Adrenal gland (tissue), 19 donors: ENCODE measurements around the gene KCNMB3. TPM values are rescaled to one million over a fixed set of nuclear protein-coding genes. Genes with fewer than 3 reads are reported as not detected.

Experiments
- DNase-seq, 7 donors: peaks; one replicate each; pipeline ENCODE4 v3.0.0-alpha.2; 2019 to 2020
- H3K27ac ChIP-seq, 5 donors: fragments of 200-600 bp; sonication (generic) in 4 of 5; 1 replicate in 3 of 5; 2 replicates in 2 of 5; pipeline versions ENCODE4 v1.5.1 to v1.8.0; 2016 to 2020; ENCODE audit warnings: mild to moderate bottlenecking in 1 of 5
- H3K27me3 ChIP-seq: fragments of 200-600 bp; 2 replicates; pipeline ENCODE4 v1.8.0; 2021
- H3K36me3 ChIP-seq, 2 donors: fragments of 200-600 bp; replicated peaks in 1 of 2; 1 replicate in 1 of 2; 2 replicates in 1 of 2; pipeline versions ENCODE4 v1.5.1 to v1.8.0; 2018 to 2022
- H3K4me1 ChIP-seq, 2 donors: fragments of 200-600 bp; replicated peaks in 1 of 2; 1 replicate in 1 of 2; 2 replicates in 1 of 2; pipeline versions ENCODE4 v1.5.1 to v1.8.0; 2018 to 2021
- H3K4me3 ChIP-seq, 4 donors: fragments of 200-600 bp; sonication (generic) in 3 of 4; one replicate each; pipeline ENCODE4 v1.5.1; 2016 to 2018
- H3K9me3 ChIP-seq, 3 donors: fragments of 200-600 bp; sonication (generic) in 1 of 3; replicated peaks in 1 of 3; 1 replicate in 2 of 3; 2 replicates in 1 of 3; pipeline versions ENCODE4 v1.5.1 to v1.8.0; 2016 to 2021
- POLR2A ChIP-seq, 2 donors: fragments of 450-650 bp; IDR thresholded peaks; one replicate each; pipeline ENCODE4 v1.6.1; 2017; ENCODE audit warnings: antibody characterized with exemption in 2 of 2, mild to moderate bottlenecking in 2 of 2, moderate library complexity in 1 of 2
- WGBS, 4 donors: extraction: QIAGEN DNeasy Blood & Tissue Kit in 2 of 4; methylation state at CpG; one replicate each; pipeline versions ENCODE4 v1.1.5 to v1.1.7; 2013 to 2017; 5-methylcytosine and 5-hydroxymethylcytosine counted together
- intact Hi-C, 2 donors: fragments of 100-400 bp; cut with DNase I; formaldehyde crosslinking; loops; one replicate each; pipeline versions ENCODE4 v1.14.1 to v1.15.0; 2022 to 2023
- long read RNA-seq, 10 donors: library from polyadenylated mRNA in 3 of 10; unstranded in 2 of 10; stranded (forward) in 1 of 10; transcript quantifications; one replicate each; pipeline ENCODE4 v2.0.0 and lab custom pipeline, GENCODE V29; 2021 to 2026
- polyA plus RNA-seq, 3 donors: library from polyadenylated mRNA; stranded (reverse); fragments of 200-250 nt in 2 of 3; fragments of 350-450 nt in 1 of 3; fragmentation: Illumina TruSeq in 1 of 3; extraction: RNeasy Lipid Tissue Mini Kit (QIAGEN cat#74804) in 1 of 3; gene quantifications; one replicate each; pipeline ENCODE4 v1.2.3, GENCODE V29; 2013 to 2014
- total RNA-seq, 9 donors: library from RNA; depleted of rRNA in 4 of 9; stranded (reverse); fragments of >200 nt in 4 of 9; fragments of 120-200 nt in 1 of 9; fragmentation: NEBNext Ultra II Directional in 1 of 9; extraction: Animal tissue kit (Norgen Biotek cat#: 25700) in 1 of 9; gene quantifications; one replicate each; pipeline versions ENCODE4 v1.1.0 to v1.2.4, GENCODE V29; 2013 to 2023
- TF ChIP-seq, protein P1 (sequence below), 6 experiments: fragments of 450-650 bp in 4 of 6; fragments of 200-600 bp in 2 of 6; sonication (generic) in 1 of 6; IDR thresholded peaks; 1 replicate in 5 of 6; 2 replicates in 1 of 6; pipeline versions ENCODE4 v1.5.1 to v1.8.0; 2016 to 2021; ENCODE audit warnings: antibody characterized with exemption in 6 of 6, mild to moderate bottlenecking in 2 of 6, moderate library complexity in 1 of 6
- donor health status: healthy with polysubstance abuse.
- donor health status: Bipolar disorder and iron deficiency.
- donor health status: DM: yes; HTN: yes; CAD: no.
- donor health status: DM: no; HTN: no; CAD: no.
- donor health status: DM: no; HTN: no; CAD: no.
- donor health status: DM: yes; HTN: yes; CAD: no.

The KCNMB3 gene, protein sequence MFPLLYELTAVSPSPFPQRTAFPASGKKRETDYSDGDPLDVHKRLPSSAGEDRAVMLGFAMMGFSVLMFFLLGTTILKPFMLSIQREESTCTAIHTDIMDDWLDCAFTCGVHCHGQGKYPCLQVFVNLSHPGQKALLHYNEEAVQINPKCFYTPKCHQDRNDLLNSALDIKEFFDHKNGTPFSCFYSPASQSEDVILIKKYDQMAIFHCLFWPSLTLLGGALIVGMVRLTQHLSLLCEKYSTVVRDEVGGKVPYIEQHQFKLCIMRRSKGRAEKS
- 1 to 10 TPM in 7 of 9 donors, under 1 TPM in 2; under 0.01 to 5.7 (median 1.8) TPM for total RNA-seq
- polyA plus RNA-seq: 1 to 10 TPM; 2.7 to 4.4 (median 4.3) TPM
- long read RNA-seq, donor 1: 0 reads
- long read RNA-seq, donor 2: 0 reads
- long read RNA-seq, donor 3: 0 reads
- long read RNA-seq, donor 4: 0 reads
- long read RNA-seq, donor 5, partial matches to known transcripts: 0 of 2 reads
- long read RNA-seq, donor 5, other reads (novel, unspliced or antisense): 2 of 2 reads
- long read RNA-seq, donor 6: 0 reads
- long read RNA-seq, donor 7, partial matches to known transcripts: 0 of 1 reads
- long read RNA-seq, donor 7, other reads (novel, unspliced or antisense): 0 of 1 reads
- long read RNA-seq, donor 8, partial matches to known transcripts: 0 of 3 reads
- long read RNA-seq, donor 8, other reads (novel, unspliced or antisense): 0 of 3 reads
- long read RNA-seq, donor 9, partial matches to known transcripts: 0 of 1 reads
- long read RNA-seq, donor 9, other reads (novel, unspliced or antisense): 0 of 1 reads
- long read RNA-seq, donor 10, partial matches to known transcripts: 0 of 1 reads
- long read RNA-seq, donor 10, other reads (novel, unspliced or antisense): 0 of 1 reads

DNA sequence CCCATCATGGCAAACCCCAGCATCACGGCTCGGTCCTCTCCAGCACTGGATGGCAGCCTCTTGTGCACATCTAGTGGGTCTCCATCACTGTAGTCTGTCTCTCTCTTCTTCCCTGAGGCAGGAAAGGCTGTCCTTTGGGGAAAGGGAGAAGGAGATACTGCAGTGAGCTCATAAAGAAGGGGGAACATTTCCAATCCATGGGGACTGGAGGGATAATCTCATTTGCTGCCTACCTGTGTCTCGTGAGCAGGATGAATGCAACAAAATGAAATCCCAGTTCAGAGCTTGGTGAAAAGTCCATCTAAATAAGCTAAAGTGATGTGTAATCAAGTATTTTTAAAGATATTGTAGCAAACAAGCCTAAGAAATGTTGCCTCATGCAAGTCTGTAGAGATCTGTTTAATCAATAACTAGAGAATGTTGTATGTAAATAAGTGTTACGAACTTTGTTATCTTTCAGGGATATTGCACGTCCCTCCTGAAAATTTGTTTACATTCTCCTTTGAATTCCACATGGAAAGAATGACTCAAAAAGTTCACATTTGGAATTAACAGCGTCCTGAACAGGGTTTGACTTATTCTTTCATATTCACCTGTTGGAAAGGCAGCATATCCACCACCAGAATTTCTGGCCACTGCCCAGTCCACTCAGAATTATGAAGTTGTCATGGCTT, at the start of gene KCNMB3:
TSS of gene KCNMB3 (minus strand) at position 312 of the 674 bp plus-strand sequence. CDS start at position 188, 124 bp downstream.
- Histone ChIP-seq H3K4me3 (no peak within 1 kb of the TSS), H3K36me3 (no peaks in the 10 kb centered on the region), H3K9me3 (no peaks in the 10 kb centered on the region), H3K4me1 (no peaks in the 10 kb centered on the region), H3K27ac (no peak within 1 kb of the TSS), H3K27me3 (no peaks in the 10 kb centered on the region)
- WGBS, 4 donors: 92 to 98% (median 94%) methylated on average over 6 of the region's 6 CpGs
- DNase-seq: no peak
- TF ChIP-seq POLR2A (IDR thresholded peaks at IDR 0.05): no peak
- TF ChIP-seq, protein P1, sequence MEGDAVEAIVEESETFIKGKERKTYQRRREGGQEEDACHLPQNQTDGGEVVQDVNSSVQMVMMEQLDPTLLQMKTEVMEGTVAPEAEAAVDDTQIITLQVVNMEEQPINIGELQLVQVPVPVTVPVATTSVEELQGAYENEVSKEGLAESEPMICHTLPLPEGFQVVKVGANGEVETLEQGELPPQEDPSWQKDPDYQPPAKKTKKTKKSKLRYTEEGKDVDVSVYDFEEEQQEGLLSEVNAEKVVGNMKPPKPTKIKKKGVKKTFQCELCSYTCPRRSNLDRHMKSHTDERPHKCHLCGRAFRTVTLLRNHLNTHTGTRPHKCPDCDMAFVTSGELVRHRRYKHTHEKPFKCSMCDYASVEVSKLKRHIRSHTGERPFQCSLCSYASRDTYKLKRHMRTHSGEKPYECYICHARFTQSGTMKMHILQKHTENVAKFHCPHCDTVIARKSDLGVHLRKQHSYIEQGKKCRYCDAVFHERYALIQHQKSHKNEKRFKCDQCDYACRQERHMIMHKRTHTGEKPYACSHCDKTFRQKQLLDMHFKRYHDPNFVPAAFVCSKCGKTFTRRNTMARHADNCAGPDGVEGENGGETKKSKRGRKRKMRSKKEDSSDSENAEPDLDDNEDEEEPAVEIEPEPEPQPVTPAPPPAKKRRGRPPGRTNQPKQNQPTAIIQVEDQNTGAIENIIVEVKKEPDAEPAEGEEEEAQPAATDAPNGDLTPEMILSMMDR (IDR thresholded peaks at IDR 0.05): no peak
- intact Hi-C loops: no loop called here

DNA sequence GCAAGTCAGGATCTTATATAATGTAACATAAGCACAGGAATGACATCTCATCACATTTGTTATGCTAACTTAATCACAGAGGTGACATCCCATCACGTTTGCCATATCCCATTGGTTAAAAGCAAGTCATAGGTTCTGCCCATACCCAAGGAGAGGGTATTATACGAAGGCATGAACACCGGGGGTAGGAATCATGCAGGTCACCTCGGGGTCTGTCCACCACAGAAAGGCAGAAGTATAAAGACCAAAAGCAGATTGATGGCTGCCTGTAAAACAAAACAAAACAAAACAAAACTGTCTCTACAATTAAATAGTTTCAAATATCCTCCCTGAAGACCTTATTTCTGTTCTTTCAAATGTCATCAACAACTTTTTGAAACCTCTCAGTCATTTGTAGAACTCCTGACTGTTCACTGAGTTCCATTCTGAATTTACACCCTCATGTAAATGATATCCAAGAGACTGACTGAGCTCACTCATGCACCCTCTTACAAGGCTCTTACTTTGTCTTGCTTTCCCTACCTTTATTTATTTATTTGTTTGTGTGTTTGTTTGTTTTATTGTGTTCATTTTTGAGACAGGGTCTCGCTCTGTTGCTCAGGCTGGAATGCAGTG, 49.2 kb upstream of the KCNMB3 start:
- intact Hi-C loops: no loop called here
- Histone ChIP-seq H3K9me3 (peaks cover 0 to 5% (median 0%) of the 10 kb centered on the region in 3 donors), H3K36me3 (no peaks in the 10 kb centered on the region), H3K27ac (no peak overlapping the region), H3K4me1 (no peaks in the 10 kb centered on the region), H3K4me3 (no peak overlapping the region), H3K27me3 (no peaks in the 10 kb centered on the region)
- WGBS, 4 donors: 82 to 93% (median 87%) methylated on average over 5 of the region's 5 CpGs
- TF ChIP-seq POLR2A (IDR thresholded peaks at IDR 0.05): no peak
- TF ChIP-seq, protein P1 (IDR thresholded peaks at IDR 0.05): no peak
- DNase-seq: no peak

DNA sequence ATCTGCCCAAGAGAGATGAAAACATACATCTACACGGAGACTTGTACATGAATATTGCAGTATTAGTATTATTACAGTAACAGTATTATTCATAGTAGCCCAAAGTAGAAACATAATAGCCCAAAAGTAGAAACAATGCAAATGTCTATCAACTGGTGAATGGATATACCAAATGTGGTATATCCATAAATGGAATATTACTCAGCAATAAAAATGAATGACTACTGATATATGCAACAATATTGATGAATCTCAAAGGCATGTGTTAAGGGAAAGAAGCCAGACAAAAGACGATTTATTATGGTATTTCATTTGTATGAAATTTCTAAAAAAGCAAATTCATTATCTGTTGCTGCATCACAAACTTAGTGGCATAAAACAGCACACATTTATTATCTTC, 48.4 kb upstream of the KCNMB3 start:
- no peaks in the 10 kb centered on the region for H3K4me1 ChIP-seq
- TF ChIP-seq POLR2A (IDR thresholded peaks at IDR 0.05): no peak
- TF ChIP-seq, protein P1 (IDR thresholded peaks at IDR 0.05): no peak
- H3K27ac ChIP-seq: no peak overlapping the region
- H3K4me3 ChIP-seq: no peak overlapping the region
- no peak for DNase-seq
- 75 to 84% (median 79%) methylated on average over 2 of the region's 2 CpGs for WGBS, 4 donors
- H3K27me3 ChIP-seq: no peaks in the 10 kb centered on the region
- H3K9me3 ChIP-seq: peaks cover 0 to 5% (median 0%) of the 10 kb centered on the region in 3 donors
- intact Hi-C loops: no loop called here
- no peaks in the 10 kb centered on the region for H3K36me3 ChIP-seq
